Effector CD4-positive, alpha-beta T cell (primary cell): ENCODE data around the gene PLXNB1.
"Not testable (repeated sequence)": the region's sequence is repeated elsewhere in the genome, so short reads cannot be mapped to it uniquely, and the experiment has no call there.

Source experiments
- DNase-seq: peaks from one replicate; pipeline ENCODE4 v3.0.0-alpha.2; 2020
- total RNA-seq: gene quantifications from one replicate; lab custom pipeline; 2026; lab: John Stamatoyannopoulos, UW

The PLXNB1 gene
- total RNA-seq = 8.4 reads per million, percentile 28 among the genes with 10 or more reads in this experiment

- no peak for DNase-seq
Measured at GRCh38 chr3:48429960-48430707, at the start of gene PLXNB1. PLXNB1 (minus strand) TSS chr3:48430086; CDS start chr3:48424611, 5,475 bp downstream.

GRCh38 chr3:48478626-48479555 lies 49.0 kb upstream of the PLXNB1 start:
- DNase-seq = peak; percentile 49

GRCh38 chr3:48477959-48478520 lies 48.2 kb upstream of the PLXNB1 start:
- DNase-seq = no peak

GRCh38 chr3:48476426-48477053 lies 46.7 kb upstream of the PLXNB1 start:
- no peak for DNase-seq

GRCh38 chr3:48475188-48475587 lies 45.3 kb upstream of the PLXNB1 start:
- no peak for DNase-seq

GRCh38 chr3:48474619-48475018 lies 44.7 kb upstream of the PLXNB1 start:
- no peak for DNase-seq

GRCh38 chr3:48474031-48474430 lies 44.1 kb upstream of the PLXNB1 start:
- not testable (repeated sequence) for DNase-seq

GRCh38 chr3:48473617-48473952 lies 43.7 kb upstream of the PLXNB1 start:
- DNase-seq = no peak

GRCh38 chr3:48472923-48473616 lies 43.2 kb upstream of the PLXNB1 start:
- peak; percentile 90 for DNase-seq

GRCh38 chr3:48472673-48472922 lies 42.7 kb upstream of the PLXNB1 start:
- DNase-seq = no peak

- no peak for DNase-seq
Measured at GRCh38 chr3:48470286-48470685, 40.4 kb upstream of the PLXNB1 start.

GRCh38 chr3:48469046-48469915 lies 39.4 kb upstream of the PLXNB1 start:
- DNase-seq = no peak

- no peak for DNase-seq
Measured at GRCh38 chr3:48468329-48468731, 38.4 kb upstream of the PLXNB1 start.

- no peak for DNase-seq
Measured at GRCh38 chr3:48467473-48468267, 37.8 kb upstream of the PLXNB1 start.

GRCh38 chr3:48467110-48467454 lies 37.2 kb upstream of the PLXNB1 start:
- DNase-seq = no peak

GRCh38 chr3:48466386-48467109 lies 36.7 kb upstream of the PLXNB1 start:
- DNase-seq = no peak

GRCh38 chr3:48465531-48466378 lies 35.9 kb upstream of the PLXNB1 start:
- peak; percentile 67 for DNase-seq

GRCh38 chr3:48465237-48465530 lies 35.3 kb upstream of the PLXNB1 start:
- DNase-seq = no peak

- DNase-seq = no peak
Measured at GRCh38 chr3:48464713-48465221, 34.9 kb upstream of the PLXNB1 start.
